GDM1 (cell line): Measurements from ENCODE around the gene FLNC.

Experiments
- DNase-seq: peaks from one replicate; lab custom pipeline; 2025; lab: John Stamatoyannopoulos, UW

FLNC gene

DNA sequence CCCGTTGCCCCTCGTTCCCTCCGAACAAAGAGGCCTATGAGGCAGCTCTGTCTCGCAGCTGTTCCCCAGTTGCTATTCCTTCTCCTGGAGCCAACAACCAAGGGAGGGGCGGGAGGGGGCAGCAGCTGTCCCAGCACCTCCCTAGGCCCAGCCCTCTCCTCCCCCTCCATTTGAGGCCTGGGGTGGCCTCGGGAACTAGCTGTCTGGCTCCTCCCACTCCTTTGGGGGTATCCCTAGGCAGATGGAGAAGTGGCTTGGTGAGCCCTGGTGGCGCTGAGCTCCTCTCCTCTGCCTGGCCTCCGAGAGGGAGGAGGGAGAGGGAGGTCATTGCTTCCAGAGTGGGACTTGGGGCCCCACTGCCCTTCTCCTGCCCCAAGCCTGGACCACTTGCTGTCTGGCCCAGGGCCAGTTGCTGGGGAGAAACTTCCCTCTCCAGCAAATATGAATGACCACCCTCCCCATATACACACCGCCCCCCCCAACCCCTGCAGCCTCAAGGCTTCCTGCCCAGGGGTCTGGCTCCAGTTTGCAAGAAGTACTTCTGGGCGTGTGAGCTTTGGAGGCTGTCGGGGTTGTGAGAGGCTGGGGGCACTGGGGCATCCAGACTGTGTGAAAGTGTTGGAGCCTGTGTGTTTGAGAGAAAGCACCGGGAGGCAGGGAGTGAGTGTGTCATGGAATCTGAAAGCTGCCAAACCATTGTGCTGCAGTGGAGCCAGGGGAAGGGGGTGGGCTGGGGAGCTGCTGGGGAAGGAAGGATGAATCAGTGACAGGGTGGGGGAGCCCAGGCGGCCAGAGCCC, 3.1 kb downstream of the FLNC start:
- peak; percentile 73 for DNase-seq

DNA sequence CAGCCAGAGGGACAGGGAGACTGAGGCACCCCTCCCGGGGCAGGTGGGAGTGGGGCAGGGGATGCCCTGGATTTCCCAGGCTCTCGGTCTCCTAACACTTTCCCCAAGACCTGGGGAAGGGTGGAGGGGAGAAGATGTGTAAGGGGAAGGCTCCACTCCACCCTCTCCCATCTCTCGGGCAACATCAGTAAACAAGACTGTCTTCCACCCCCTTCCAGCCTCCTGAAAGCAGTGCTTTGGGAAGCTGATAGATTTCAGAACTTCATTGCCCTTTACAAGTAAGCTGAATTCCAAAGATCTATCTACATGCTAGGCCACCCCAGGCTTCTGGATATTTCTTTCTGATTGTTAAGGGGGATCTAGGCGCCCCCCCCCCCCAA, 3.7 kb downstream of the FLNC start:
- DNase-seq: no peak

GRCh38 chr7:128835231-128835751, 5.1 kb downstream of the FLNC start:
- no peak for DNase-seq

DNA sequence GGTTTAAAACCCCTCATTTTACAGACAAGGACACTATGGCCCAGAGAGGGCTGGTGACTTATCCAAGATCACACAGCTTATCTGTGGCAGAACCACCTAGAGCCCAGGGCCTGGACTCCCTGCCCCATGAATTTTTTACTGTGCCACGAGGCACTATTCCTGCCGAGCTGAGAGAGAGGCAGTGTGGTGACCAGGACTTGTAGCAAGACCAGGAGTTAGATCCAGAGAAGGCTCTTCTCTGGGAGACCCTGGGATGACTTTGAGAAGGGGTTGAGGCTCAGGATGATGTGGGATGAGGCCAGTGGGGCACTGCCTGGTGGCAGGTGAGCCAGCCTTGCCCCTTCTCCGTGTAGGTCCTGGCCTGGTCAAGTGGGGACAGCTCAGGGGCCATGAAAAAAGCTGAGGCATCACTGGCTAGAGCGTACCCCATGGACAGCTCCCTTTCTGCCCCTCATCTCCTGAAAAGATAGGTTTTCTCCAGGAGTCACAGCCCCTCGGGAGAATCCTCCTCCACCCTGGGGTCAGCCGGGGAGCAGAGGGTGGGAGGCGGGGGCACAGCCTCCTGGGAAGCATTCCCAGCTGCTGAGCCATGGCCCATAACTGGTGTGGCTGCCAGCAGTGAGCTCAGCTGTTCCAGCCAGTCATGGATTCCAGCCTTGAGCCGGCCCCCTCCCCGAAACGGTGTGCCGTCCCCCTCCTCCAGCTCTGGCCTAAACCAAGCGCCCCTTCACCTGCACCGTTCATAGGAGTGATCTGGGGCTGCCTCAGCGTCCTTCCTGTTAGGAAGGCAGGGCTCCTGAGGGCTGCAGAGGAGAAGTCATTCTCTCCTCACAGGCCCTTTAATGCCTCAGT, 5.8 kb downstream of the FLNC start:
- no peak for DNase-seq

DNA sequence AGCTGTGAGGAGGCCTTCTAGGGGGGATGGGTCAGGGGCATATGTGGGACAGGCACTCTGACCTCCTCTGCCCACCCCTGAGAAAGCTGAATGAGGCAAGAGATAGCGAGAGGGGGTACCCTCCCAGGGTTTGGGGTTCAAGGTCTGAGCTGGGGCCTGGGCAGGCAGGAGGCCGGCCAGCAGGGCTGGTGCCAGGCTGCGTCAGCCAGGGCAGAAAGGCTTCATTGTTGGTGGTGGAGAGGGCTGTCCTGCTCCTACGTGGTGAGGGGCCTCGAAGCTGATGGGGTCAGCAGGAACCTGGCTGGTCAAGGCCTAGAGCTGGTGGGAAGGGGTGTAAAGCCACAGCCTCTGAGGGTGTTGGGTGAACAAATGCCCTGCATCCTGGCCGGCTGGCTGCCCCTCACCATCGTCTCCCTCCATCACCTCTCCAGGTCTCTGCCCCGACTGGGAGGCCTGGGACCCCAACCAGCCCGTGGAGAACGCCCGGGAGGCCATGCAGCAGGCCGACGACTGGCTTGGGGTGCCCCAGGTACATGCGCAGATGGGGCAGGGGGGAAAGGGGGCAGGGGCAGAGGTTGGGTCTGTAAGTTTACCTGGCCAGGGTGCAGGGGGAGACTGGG, 6.6 kb downstream of the FLNC start:
- no peak for DNase-seq

DNA sequence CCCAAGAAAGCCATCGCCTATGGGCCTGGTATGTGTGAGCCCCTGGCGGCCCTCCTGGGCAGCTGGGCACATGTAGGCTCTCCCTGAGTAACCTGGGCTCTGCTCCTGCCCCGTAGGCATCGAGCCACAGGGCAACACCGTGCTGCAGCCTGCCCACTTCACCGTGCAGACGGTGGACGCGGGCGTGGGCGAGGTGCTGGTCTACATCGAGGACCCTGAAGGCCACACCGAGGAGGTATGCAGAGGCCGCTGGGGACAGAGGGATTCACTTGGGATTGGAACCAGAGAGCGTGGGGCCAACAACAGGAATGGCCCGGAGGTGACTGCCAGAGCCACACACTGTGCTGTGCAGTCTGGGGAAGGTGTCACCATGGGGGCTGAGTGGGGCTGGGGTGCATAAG, 7.3 kb downstream of the FLNC start:
- no peak for DNase-seq

DNA sequence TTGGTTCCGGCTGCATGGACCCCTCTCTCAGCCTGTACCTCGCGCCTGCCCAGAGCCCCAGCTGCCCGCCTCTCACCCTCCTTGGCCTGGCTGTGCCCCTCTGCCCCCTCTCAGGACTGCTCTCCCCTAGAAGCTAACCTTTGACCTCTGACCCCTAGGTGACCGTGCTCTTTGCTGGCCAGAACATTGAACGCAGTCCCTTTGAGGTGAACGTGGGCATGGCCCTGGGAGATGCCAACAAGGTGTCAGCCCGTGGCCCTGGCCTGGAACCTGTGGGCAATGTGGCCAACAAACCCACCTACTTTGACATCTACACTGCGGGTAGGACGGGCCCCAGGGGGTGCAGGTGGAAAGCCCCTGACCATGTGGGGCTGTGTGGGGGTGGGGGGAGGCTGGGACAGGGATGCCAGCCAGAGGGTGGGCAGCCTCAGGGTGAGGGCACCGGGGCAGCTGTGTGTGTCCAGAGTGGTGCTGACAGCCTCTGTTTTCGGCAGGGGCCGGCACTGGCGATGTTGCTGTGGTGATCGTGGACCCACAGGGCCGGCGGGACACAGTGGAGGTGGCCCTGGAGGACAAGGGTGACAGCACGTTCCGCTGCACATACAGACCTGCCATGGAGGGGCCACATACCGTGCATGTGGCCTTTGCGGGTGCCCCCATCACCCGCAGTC, 8.0 kb downstream of the FLNC start:
- no peak for DNase-seq

- no peak for DNase-seq
Measured at GRCh38 chr7:128838981-128839731, 8.9 kb downstream of the FLNC start.

- DNase-seq: no peak
Measured at GRCh38 chr7:128839751-128840177, 9.6 kb downstream of the FLNC start.

DNA sequence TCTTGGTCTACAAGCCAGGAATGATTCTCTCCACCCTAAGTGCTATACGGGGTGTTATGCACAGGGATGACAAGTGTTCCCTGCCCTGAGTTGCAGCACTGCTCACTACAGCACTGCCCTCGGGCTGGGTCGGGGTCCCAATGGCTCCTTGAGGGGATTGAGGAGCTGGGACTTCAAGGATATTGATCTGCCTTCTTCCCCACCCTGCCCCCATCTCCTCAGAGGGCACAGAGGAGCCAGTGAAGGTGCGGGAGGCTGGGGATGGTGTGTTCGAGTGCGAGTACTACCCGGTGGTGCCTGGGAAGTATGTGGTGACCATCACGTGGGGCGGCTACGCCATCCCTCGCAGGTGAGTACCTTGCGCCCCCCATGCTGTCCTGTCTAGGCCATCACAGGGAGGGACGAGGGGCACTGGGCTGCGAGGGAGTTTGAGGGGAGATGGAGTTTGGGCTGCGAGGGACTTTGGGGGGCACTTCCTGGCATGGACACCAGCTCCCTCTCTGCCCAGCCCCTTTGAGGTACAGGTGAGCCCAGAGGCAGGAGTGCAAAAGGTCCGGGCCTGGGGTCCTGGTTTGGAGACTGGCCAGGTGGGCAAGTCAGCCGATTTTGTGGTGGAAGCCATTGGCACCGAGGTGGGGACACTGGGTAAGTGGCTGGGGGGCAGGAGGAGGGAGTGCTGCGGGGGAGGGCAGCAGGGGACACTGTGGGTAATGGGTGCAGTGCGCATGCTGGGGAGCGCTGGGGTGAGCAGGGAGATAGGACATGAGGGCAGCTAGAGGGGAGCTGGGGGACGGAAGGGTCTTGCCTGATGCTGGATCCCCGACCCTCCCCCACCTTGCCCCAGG, 10.3 kb downstream of the FLNC start:
- no peak for DNase-seq

DNA sequence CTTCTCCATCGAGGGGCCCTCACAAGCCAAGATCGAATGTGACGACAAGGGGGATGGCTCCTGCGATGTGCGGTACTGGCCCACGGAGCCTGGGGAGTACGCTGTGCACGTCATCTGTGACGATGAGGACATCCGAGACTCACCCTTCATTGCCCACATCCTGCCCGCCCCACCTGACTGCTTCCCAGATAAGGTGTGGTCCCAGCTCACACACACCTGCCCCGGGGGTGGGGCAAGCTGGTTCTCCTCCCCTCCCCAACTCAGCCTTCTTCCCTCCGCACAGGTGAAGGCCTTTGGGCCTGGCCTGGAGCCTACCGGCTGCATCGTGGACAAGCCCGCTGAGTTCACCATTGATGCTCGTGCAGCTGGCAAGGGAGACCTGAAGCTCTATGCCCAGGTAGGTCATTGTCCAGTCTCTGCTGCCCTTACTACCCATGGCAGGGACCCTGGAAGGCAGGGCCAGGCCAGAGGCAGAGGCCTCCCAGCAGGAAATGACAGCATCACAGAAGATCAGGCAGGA, 11.0 kb downstream of the FLNC start:
- no peak for DNase-seq

DNA sequence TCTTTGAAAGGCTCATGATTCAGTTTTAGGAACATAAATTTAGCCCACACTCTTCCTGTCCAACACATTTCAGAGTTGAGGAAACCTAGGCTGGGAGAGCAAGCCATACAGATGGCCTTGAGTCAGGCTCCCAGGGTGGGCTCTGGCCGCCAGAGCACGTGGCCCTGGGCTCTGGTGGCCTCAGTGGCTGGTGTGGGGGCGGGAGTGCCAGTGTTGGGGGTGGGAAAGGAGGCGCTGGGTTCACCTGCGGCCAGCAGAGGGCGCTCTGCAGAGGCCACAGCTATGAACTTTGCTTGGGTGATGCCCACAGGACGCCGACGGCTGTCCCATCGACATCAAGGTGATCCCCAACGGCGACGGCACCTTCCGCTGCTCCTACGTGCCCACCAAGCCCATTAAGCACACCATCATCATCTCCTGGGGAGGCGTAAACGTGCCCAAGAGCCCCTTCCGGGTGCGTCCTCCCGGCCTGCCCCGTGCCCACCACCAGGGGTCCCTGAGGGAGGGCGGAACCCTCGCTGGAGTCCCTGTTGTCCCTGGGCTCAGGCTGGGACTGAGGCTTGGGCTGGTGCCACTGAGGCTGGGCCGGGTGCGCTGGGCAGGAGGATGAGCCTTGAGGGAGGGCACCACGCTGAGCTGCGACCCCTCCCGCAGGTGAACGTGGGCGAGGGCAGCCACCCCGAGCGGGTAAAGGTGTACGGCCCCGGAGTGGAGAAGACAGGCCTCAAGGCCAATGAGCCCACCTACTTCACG, 11.9 kb downstream of the FLNC start:
- DNase-seq: no peak

GRCh38 chr7:128842674-128843641, 12.8 kb downstream of the FLNC start:
- DNase-seq: no peak

DNA sequence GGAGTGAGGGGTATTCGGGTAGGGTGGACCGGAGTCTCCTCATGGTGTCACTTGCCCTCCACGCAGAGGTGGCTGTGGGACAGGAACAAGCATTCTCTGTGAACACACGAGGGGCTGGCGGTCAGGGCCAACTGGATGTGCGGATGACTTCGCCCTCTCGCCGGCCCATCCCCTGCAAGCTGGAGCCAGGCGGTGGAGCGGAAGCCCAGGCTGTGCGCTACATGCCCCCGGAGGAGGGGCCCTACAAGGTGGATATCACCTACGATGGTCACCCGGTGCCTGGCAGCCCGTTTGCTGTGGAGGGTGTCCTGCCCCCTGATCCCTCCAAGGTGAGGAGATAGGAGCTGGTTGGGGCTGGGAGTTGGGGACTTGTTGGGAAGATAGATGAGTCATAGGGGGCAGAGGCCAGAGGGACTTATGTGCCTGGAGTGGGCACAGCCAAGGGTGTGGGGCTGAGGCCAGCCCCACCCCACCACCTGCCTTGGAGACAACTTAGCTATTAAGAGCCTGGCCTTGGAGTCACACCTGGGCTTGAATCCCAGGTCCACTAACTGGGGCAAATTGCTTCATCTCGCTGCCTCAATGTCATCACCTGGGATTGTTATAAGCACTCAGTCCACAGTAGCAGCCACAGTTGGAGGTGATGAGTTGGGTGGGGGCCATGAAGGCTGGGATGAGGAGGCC, 13.9 kb downstream of the FLNC start:
- no peak for DNase-seq

GRCh38 chr7:128844777-128845311, 14.6 kb downstream of the FLNC start:
- DNase-seq: no peak

- no peak for DNase-seq
Measured at GRCh38 chr7:128845475-128845874, 15.3 kb downstream of the FLNC start.

DNA sequence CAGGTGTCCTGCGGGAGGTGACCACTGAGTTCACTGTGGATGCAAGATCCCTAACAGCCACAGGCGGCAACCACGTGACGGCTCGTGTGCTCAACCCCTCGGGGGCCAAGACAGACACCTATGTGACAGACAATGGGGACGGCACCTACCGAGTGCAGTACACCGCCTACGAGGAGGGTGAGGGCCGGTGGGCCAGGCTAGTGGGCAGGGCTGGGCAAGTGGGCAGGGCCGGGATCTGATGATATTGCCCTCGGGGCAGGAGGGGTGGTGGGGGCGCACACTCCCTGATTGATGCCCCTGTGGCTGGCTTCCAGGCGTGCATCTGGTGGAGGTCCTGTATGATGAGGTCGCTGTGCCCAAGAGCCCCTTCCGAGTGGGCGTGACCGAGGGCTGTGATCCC, 15.8 kb downstream of the FLNC start:
- DNase-seq: no peak
